Skeletal muscle cell (primary cell): ENCODE data around the gene PITPNC1.
"Not testable (repeated sequence)": the region's sequence is repeated elsewhere in the genome, so short reads cannot be mapped to it uniquely, and the experiment has no call there.

Experiments
- DNase-seq: peaks from one replicate; pipeline ENCODE4 v3.0.0-alpha.2; 2010; ENCODE audit warnings: low read depth
- H3K4me3 ChIP-seq: 2 replicates; pipeline ENCODE4 v1.5.1; 2011; ENCODE audit warnings: low read depth, mild to moderate bottlenecking, control low read depth, low read length, moderate library complexity

PITPNC1 gene

DNA sequence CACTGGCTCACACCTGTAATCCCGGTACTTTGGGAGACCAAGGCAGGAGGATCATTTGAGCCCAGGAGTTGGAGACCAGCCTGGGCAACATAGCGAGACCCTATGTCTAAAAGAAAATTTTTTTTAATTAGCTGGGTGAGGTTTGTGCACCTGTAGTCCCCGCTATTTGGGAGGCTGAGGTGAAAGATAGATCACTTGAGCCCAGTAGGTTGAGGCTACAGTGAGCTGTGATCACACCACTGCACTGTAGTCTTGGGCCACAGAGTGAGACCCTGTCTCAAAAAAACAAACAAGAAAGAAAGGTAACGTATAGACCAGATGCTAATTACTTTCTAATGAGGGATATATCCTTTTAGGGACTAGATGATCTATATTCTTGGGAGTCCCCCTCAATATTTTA is 348.7 kb downstream of the PITPNC1 start:
- DNase-seq: no peak
- no peak overlapping the region for H3K4me3 ChIP-seq

DNA sequence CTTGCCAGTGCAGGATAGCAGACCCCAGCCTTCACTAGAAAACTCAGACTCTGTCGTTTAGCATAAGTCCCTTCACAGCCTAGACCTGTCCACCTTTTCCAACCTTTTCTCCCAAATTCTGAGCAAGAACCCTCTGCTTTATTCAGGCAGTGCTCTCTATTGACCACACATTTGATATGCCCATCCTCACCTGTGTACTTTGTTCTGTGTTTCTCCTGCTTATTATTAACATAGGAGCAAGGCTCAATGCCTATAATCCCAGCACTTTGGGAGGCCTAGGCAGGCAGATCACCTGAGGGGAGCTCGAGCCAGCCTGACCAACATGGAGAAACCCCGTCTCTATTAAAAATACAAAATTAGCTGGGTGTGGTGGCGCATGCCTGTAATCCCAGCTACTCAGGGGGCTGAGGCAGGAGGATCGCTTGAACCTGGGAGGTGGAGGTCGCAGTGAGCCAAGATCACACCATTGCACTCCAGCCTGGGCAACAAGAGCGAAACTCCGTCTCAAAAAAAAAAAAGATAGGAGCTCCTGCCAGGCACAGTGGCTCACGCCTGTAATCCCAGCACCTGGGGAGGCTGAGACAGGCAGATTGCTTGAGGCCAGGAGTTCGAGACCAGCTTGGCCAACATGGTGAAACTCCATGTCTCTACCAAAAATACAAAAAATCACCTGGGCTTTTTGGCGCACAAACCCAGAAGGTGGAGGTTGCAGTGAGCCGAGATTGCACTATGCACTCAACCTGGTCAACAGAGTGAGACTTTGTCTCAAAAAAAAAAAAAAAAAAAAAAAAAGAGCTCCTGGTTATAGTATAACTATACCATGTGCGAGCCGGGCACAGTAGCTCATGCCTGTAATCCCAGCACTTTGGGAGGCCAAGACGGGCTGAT is 350.3 kb downstream of the PITPNC1 start:
- not testable (repeated sequence) for DNase-seq, H3K4me3 ChIP-seq

DNA sequence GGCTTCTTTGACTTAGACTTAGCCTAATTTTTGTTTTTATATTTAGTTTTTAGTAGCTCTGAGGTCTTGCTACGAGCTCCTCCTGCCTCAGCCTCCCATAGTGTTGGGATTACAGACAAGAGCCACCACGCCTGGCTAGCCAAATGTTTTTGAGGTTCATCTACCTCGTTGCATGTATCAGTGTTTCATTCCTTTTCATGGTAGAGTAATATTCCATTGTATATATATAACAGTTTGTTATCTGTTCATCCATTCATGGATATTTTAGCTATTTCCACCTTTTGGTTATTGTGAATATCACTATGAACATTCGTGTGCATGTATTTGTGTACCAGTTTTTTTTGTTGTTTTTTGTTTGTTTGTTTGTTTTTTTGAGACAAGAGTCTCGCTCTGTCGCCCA is 352.8 kb downstream of the PITPNC1 start:
- no peak for DNase-seq

GRCh38 chr17:67730731-67731130 is 353.6 kb downstream of the PITPNC1 start:
- H3K4me3 ChIP-seq: no peak overlapping the region
- no peak for DNase-seq

More for the DNA sequence above, 352.8 kb downstream of the PITPNC1 start:
- H3K4me3 ChIP-seq: no peak overlapping the region

DNA sequence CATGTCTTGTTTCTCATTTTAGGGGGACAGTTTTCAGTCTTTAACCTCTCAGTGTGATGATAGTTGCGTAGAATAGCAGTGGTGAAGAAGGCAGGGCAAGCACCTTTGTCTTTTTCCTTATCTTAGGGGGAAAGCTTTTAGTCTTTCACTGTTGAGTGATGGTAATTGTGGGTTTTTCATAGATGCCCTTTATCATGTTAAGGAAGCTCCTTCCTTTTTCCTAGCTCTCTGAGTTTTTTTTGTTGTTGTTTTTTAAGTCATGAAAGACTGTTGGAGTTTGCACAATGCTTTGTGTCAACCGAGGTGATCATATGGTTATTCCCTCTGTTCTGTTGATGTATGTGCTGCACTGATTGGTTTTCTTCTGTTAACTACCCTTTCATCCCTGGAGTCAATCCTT is 356.4 kb downstream of the PITPNC1 start:
- no peak overlapping the region for H3K4me3 ChIP-seq
- DNase-seq: no peak

GRCh38 chr17:67737145-67737544 is 360.1 kb downstream of the PITPNC1 start:
- no peak for DNase-seq
- H3K4me3 ChIP-seq: no peak overlapping the region

GRCh38 chr17:67742025-67742424 is 364.9 kb downstream of the PITPNC1 start:
- H3K4me3 ChIP-seq: no peak overlapping the region
- DNase-seq: no peak
